Esophagus squamous epithelium (tissue), 5 donors: ENCODE results near the gene ITPR2. TPM values are rescaled to one million over a fixed set of nuclear protein-coding genes. Genes with fewer than 3 reads are reported as not detected.
A peak's percentile ranks its signal among the peaks of the same experiment; 100 is the strongest.

ENCODE experiments used
- DNase-seq: peaks from one replicate; lab custom pipeline; 2025; lab: John Stamatoyannopoulos, UW
- H3K27ac ChIP-seq, 4 donors: fragments of 200-600 bp; sonication (generic); one replicate each; pipeline ENCODE4 v1.5.1; 2016 to 2019; ENCODE audit warnings: mild to moderate bottlenecking in 1 of 4
- H3K27me3 ChIP-seq, 4 donors: fragments of 200-600 bp; sonication (generic); 1 replicate in 3 of 4; 2 replicates in 1 of 4; pipeline versions ENCODE4 v1.5.1 to v1.6.0; 2017 to 2021; ENCODE audit warnings: antibody characterized with exemption in 1 of 4
- H3K36me3 ChIP-seq, 3 donors: fragments of 200-600 bp; sonication (generic); one replicate each; pipeline ENCODE4 v1.5.1; 2016 to 2019
- H3K4me1 ChIP-seq, 3 donors: fragments of 200-600 bp; sonication (generic); one replicate each; pipeline ENCODE4 v1.5.1; 2017 to 2019
- H3K4me3 ChIP-seq, 4 donors: fragments of 200-600 bp; sonication (generic); 1 replicate in 3 of 4; 2 replicates in 1 of 4; pipeline ENCODE4 v1.5.1; 2016 to 2019; ENCODE audit warnings: mild to moderate bottlenecking in 2 of 4, moderate library complexity in 1 of 4
- H3K9me3 ChIP-seq, 3 donors: fragments of 200-600 bp; sonication (generic); one replicate each; pipeline ENCODE4 v1.5.1; 2016 to 2019
- POLR2A ChIP-seq, 4 donors: fragments of 450-650 bp; IDR thresholded peaks; one replicate each; pipeline ENCODE4 v1.6.1; 2017; ENCODE audit warnings: antibody characterized with exemption in 4 of 4, mild to moderate bottlenecking in 4 of 4, moderate library complexity in 3 of 4
- WGBS, 2 donors: methylation state at CpG; one replicate each; pipeline ENCODE4 v1.1.5; 2018; 5-methylcytosine and 5-hydroxymethylcytosine counted together
- intact Hi-C: fragments of 100-400 bp; cut with DNase I; formaldehyde crosslinking; loops from one replicate; pipeline ENCODE4 v1.15.0; 2022
- total RNA-seq, 4 donors: library from RNA; depleted of rRNA; stranded (reverse); fragments of >200 nt; gene quantifications; one replicate each; pipeline ENCODE4 v1.1.0, GENCODE V29; 2016
- TF ChIP-seq, protein P1 (sequence below), 6 experiments: fragments of 450-650 bp in 4 of 6; fragments of 200-600 bp in 2 of 6; sonication (generic) in 2 of 6; IDR thresholded peaks; one replicate each; pipeline ENCODE4 v1.5.1; 2016 to 2019; ENCODE audit warnings: antibody characterized with exemption in 6 of 6, mild to moderate bottlenecking in 4 of 6, moderate library complexity in 4 of 6
- donor health status: DM: yes; HTN: yes; CAD: no.

Gene ITPR2
- total RNA-seq, 4 donors from 2014 or later: 30.7 to 49.3 (median 37.6) TPM

- Histone ChIP-seq H3K27ac (no peak overlapping the region), H3K27me3 (no peaks in the 10 kb centered on the region), H3K9me3 (no peaks in the 10 kb centered on the region), H3K36me3 (no peaks in the 10 kb centered on the region), H3K4me1 (peaks cover 0 to 56% (median 16%) of the 10 kb centered on the region in 3 donors), H3K4me3 (no peak overlapping the region)
- no peak for DNase-seq
- intact Hi-C loops: no loop called here
- TF ChIP-seq, protein P1, sequence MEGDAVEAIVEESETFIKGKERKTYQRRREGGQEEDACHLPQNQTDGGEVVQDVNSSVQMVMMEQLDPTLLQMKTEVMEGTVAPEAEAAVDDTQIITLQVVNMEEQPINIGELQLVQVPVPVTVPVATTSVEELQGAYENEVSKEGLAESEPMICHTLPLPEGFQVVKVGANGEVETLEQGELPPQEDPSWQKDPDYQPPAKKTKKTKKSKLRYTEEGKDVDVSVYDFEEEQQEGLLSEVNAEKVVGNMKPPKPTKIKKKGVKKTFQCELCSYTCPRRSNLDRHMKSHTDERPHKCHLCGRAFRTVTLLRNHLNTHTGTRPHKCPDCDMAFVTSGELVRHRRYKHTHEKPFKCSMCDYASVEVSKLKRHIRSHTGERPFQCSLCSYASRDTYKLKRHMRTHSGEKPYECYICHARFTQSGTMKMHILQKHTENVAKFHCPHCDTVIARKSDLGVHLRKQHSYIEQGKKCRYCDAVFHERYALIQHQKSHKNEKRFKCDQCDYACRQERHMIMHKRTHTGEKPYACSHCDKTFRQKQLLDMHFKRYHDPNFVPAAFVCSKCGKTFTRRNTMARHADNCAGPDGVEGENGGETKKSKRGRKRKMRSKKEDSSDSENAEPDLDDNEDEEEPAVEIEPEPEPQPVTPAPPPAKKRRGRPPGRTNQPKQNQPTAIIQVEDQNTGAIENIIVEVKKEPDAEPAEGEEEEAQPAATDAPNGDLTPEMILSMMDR (IDR thresholded peaks at IDR 0.05): no peak
- TF ChIP-seq POLR2A (IDR thresholded peaks at IDR 0.05): no peak
Measured at GRCh38 chr12:26791301-26791791, 41.6 kb downstream of the ITPR2 start.

- peak overlapping the region in 1 of 4 donors; percentile 21 for H3K27ac ChIP-seq
- no peak for DNase-seq
Measured at GRCh38 chr12:26790645-26790994, 42.4 kb downstream of the ITPR2 start.

GRCh38 chr12:26789731-26790644 is 43.0 kb downstream of the ITPR2 start:
- Histone ChIP-seq H3K27ac (peak overlapping the region in 1 of 4 donors; percentile 21), H3K9me3 (no peaks in the 10 kb centered on the region), H3K4me3 (no peak overlapping the region), H3K4me1 (peaks cover 0 to 57% (median 16%) of the 10 kb centered on the region in 3 donors), H3K27me3 (no peaks in the 10 kb centered on the region), H3K36me3 (no peaks in the 10 kb centered on the region)
- TF ChIP-seq, protein P1 (IDR thresholded peaks at IDR 0.05): no peak
- no peak for TF ChIP-seq POLR2A (IDR thresholded peaks at IDR 0.05)
- DNase-seq: no peak
- intact Hi-C loops: no loop called here
- WGBS, 2 donors: 35 to 68% methylated on average over 2 of the region's 2 CpGs

More at GRCh38 chr12:26790645-26790994, 42.4 kb downstream of the ITPR2 start:
- no peaks in the 10 kb centered on the region for H3K27me3 ChIP-seq
- 63 to 74% methylated on average over 1 of the region's 1 CpG for WGBS, 2 donors
- intact Hi-C loops: no loop called here
- no peaks in the 10 kb centered on the region for H3K9me3 ChIP-seq
- H3K4me1 ChIP-seq: peaks cover 0 to 57% (median 16%) of the 10 kb centered on the region in 3 donors
- TF ChIP-seq POLR2A (IDR thresholded peaks at IDR 0.05): no peak
- TF ChIP-seq, protein P1 (IDR thresholded peaks at IDR 0.05): no peak
- H3K4me3 ChIP-seq: no peak overlapping the region
- no peaks in the 10 kb centered on the region for H3K36me3 ChIP-seq

DNA sequence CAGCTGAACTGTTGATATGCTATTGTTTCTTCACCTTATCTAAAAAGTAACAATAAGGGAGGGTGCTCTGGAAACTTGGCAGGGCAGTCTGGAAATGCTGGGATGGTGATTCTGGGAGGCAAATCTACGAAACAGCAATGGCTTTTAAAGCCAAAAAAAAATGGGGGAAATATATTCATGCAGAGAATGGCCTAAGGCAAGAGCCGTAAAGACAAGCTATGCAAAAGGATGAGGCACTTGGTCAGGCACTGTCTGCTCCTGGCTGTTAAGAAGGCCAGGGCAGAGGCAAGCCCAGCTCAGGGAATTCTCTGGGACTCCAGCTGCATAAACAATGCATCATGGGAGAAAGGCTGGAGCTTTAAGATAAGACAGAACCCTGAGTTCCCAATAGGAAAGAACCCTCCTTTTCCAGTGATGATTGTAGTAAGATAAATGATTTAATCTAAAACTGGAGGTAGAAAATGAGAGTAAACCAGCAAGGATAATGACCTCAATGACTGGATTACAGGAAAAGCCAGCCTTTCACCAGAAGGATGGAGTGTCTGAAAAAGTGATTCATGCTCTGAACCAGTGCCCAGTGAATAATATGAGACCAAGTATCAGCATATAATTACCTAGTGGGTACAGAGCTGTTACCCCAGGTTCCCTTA is 46.0 kb downstream of the ITPR2 start:
- intact Hi-C loops: no loop called here

More for the DNA sequence above, 46.0 kb downstream of the ITPR2 start:
- TF ChIP-seq, protein P1 (IDR thresholded peaks at IDR 0.05): no peak
- H3K4me3 ChIP-seq: no peak overlapping the region
- DNase-seq: no peak
- no peaks in the 10 kb centered on the region for H3K9me3 ChIP-seq
- peaks cover 0 to 77% (median 20%) of the 10 kb centered on the region in 3 donors for H3K4me1 ChIP-seq
- no peaks in the 10 kb centered on the region for H3K36me3 ChIP-seq
- H3K27ac ChIP-seq: peak overlapping the region in 3 of 4 donors; percentile 28 to 67 (median 40)
- no peaks in the 10 kb centered on the region for H3K27me3 ChIP-seq
- 41 to 43% methylated on average over 2 of the region's 2 CpGs for WGBS, 2 donors
